ENCODE results near the gene RPLP2.

GRCh38 chr11:779955-780532, 29.7 kb upstream of the RPLP2 start:
- TF ChIP-seq CTCF (conservative IDR thresholded peaks at IDR 0.05; ENCODE audit: low read depth, low read length) (no peak), EZH2 (IDR thresholded peaks at IDR 0.05; ENCODE audit: borderline replicate concordance, low read depth, low read length, poor library complexity, severe bottlenecking) (no peak)
